ENCODE results near the gene MED16.

DNA sequence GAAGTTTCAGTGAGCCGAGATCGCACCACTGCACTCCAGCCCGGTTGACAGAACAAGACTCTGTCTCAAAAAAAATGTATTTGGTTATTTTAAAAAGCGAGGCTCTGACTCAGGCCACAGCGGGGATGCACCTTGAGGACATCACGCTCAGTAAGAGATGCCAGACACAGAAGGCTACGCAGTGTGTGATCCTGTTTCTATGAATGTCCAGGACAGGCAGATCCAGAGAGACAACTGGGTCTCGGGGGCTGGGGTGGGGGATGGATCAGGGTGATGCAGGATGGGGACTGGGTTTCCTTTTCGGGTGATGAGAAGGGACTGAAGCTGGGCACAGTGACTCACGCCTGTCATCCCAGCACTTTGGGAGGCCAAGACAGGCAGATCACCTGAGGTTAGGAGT lies 5.4 kb downstream of the MED16 start:
- TF ChIP-seq, protein P1, sequence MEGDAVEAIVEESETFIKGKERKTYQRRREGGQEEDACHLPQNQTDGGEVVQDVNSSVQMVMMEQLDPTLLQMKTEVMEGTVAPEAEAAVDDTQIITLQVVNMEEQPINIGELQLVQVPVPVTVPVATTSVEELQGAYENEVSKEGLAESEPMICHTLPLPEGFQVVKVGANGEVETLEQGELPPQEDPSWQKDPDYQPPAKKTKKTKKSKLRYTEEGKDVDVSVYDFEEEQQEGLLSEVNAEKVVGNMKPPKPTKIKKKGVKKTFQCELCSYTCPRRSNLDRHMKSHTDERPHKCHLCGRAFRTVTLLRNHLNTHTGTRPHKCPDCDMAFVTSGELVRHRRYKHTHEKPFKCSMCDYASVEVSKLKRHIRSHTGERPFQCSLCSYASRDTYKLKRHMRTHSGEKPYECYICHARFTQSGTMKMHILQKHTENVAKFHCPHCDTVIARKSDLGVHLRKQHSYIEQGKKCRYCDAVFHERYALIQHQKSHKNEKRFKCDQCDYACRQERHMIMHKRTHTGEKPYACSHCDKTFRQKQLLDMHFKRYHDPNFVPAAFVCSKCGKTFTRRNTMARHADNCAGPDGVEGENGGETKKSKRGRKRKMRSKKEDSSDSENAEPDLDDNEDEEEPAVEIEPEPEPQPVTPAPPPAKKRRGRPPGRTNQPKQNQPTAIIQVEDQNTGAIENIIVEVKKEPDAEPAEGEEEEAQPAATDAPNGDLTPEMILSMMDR (IDR thresholded peaks at IDR 0.05) = no peak
- TF ChIP-seq POLR2A (IDR thresholded peaks at IDR 0.05) = no peak

Measured in right lobe of liver (tissue), 4 donors.